Limb (tissue), 2 donors: ENCODE data around the gene EXOSC5.
"Not testable (repeated sequence)": the region's sequence is repeated elsewhere in the genome, so short reads cannot be mapped to it uniquely, and the experiment has no call there.

ENCODE experiments used
- DNase-seq, 2 donors: peaks; one replicate each; pipeline ENCODE4 v3.0.0-alpha.2; 2016; ENCODE audit errors: extremely low spot score in 2 of 2

Gene EXOSC5

DNA sequence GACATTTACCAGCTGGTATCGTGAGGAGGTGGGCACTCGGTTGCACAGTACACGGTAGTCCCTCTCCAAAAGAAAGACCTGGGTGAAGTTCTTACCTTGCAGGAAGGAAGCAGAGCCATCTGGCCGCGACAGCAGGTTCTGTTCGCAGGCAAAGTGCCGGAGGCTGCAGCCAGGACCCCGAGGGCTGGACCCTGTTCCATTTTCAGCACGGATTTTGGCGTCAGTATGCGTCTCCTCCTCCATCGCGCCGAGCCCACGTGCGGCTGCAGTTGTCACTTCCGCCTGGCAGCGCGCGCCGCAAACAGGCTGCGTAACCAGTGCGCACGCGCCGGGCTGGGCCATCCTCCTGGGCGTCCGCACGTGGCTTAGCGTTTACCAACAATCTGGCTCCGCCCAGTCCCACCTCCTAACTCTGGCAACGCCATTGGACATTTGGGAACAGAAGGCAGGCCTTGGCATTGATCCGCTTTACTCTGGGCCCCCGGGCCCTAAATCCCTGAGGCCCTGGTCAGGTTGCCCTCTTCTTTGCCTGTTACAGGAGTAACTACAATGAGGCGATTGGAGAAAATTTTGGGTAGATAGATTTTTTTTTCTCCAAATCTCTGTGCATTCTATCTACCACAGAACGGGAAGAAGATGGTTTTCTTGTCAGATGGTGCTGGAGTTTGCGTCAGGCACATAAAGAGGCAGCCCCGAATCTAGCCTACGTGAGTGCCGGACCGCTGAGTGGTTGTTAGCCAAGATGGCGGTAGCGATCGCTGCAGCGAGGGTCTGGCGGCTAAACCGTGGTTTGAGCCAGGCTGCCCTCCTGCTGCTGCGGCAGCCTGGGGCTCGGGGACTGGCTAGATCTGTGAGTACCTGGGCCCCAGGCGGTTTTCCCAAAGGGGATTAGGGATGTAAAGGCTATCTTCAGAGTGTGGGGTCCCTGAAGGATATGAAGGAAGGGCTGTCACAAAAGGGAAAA lies at the start of gene EXOSC5, which contains the start of gene BCKDHA:
Gene EXOSC5, minus strand, starts transcription at position 274 of the 964 bp plus-strand sequence. Its CDS starts 31 bp downstream, at position 243.
Gene BCKDHA, plus strand, starts transcription at position 733 of the 964 bp plus-strand sequence. Its CDS starts 10 bp downstream, at position 743.
- peak; percentile 98 to 100 for DNase-seq

DNA sequence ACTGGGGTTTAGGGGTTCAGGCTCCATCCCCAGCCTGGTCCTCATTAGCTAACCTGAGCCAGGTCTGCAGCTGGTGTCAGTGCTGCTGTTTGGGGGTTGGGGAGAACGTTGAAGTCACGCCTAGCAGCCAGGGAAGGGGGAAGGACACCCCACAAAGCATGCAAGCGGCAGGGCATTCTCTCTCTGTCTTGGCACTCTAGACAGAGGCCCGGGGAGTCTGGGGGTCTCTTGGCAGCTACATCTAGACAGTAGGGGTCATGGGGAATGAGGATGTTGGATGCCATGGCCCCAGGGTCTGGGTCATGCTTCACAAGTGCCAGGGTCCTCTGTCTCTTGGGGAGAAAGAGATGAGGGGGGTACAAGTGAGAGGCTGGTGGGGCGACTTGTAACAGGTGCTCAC lies 48.4 kb upstream of the EXOSC5 start:
- DNase-seq, result no peak

DNA sequence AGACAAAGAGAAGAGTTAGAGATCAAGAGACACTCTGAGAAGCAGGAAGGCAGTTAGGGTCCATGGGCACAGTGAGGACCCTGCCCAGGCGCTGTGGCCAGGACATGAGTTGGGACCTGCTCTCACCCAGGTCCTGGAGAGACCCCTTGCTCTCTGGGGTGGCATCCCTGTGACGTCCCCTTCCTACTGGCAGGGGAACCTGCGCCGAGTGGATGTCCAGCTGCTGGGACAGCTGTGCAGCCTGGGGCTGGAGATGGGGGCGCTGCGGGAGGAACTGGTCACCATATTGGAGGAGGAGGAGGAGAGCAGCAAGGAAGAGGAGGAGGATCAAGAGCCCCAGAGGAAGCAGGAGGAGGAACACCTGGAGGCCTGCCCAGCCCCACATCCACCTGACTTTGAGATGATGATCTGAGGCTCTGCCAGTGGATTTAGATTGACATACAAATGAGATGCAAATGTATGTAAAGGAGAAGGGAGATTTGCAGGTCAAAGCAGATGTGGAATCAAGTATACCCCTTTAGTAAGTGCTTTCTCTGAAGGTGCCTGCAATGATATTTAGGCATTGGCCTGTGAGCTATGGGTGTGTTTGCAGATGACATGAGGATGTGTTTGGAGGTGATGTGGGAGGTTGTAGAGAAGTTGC lies 46.8 kb upstream of the EXOSC5 start:
- DNase-seq, result no peak

DNA sequence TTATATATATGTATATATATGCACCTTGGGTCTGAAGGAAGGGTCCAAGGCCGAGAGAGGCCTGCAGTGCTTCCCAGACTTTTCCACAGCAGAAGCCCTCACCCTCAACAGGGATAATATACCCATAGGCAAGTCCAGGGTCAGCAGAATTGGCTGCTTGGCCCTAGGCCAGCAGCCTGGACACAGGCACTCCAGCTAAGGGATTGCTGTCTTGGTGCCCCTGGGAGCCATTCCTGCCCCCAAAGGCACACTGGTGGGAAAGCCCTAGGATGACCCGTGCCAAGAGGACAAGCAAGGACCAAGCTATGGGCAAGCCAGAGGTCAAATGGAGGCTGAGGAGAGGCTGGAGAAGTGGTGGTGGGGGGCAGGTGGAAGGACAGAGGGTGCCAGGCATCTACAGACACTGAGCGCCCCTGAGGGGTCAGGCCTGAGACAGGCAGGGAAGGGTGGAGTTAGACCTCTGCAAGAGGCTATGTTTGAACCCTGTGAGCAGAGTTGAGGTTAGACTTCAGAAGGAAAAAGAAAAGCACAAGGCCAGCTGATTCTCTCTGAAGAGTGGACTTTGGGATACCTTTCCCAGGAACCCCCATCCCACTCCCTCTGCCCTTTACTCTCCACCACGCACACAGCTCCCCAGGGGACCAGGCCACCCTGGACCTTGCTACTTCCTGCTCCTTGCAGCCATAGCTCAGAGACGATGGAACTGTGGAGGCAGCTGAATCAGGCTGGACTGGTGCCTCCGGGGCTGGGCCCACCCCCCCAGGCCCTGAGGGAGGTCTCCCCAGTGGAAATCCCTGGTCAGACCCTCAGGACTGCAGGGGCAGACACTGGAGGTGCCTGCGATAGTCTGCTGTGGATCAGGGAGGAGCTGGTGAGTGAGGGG lies 45.6 kb upstream of the EXOSC5 start, which contains the start of gene ERICH4:
Gene ERICH4, plus strand, starts transcription at position 684 of the 883 bp plus-strand sequence. Its CDS starts 14 bp downstream, at position 698.
- no peak for DNase-seq

- no peak for DNase-seq
These were observed 44.3 kb upstream of the EXOSC5 start for GRCh38 chr19:41441321-41441945.

DNA sequence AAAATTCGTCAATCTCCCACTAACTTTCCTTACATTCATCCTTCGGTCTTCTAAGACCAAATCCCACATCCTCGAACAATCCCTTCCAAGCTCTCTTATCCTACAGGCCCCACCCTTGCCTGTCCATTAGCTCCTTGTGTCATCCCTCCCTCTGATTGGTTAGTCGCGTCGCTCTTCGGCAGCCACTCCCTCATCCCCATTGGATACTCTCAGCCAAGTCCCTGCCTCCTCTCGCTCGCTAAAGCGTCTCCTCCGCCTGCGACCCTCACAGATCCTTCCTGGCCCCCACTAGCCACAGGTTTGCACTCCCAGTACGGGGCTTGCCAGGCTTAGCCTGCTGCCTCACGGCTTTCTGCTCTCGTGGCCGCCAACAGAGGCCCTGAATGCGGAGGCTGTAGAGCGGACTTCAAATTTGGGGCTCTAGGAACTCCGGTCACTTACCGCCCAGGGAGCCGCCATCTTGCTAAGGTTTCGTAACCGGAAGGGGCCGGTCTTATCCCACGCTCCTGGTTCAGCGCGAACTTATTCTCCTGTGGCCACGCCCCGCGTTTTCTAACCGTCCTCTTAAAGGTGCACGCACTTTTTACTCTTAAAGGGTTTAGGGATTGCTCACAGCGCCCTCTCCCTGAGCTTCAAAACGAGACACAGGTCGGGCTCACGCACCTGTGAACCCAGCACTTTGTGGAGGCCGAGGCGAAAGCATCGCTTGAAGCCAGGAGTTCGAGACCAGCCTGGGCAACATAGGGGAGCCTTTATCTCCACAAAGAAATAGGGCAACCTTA lies 42.5 kb upstream of the EXOSC5 start, which contains the start of gene DMAC2:
Gene DMAC2, minus strand, starts transcription at position 472 of the 782 bp plus-strand sequence. Its CDS starts 13 bp downstream, at position 459.
- DNase-seq, result peak; percentile 94 to 98

DNA sequence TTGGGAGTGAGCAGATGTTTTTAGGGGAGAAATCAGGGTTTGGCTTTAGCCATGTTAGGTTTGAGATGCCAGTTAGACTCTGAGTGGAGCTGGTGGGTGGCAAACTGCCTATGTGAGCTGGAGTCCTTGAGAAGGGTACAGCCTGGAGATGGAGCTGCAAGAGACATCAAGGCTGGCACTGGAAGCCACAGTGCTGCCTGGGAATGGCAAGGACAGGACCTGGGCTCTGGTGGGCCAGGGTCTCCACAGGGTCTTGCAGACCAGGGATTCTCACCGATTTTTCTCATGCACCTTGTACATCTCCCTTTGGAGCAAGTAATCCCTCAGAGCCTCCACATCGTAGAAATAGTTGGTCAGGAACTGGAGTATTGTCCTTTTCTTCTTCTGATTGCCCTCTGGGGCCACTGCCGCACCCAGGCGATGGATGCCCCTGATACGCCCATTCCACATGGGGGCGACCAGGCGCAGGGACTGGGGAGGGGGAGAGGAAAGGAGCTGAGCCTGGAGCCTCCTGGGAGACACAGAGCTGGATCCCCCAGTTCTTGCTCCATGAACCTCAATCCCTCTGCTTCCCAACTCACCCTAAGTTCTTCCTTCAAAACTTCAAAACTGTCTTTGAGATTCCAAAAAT lies 40.9 kb upstream of the EXOSC5 start:
- DNase-seq, result no peak

- DNase-seq, result no peak
These were observed 39.5 kb upstream of the EXOSC5 start for GRCh38 chr19:41436674-41436951.

GRCh38 chr19:41435936-41436673 lies 38.9 kb upstream of the EXOSC5 start:
- DNase-seq, result no peak

- not testable (repeated sequence) for DNase-seq
These were observed 38.2 kb upstream of the EXOSC5 start for GRCh38 chr19:41435376-41435775.

GRCh38 chr19:41434450-41434849 lies 37.3 kb upstream of the EXOSC5 start:
- DNase-seq, result no peak

DNA sequence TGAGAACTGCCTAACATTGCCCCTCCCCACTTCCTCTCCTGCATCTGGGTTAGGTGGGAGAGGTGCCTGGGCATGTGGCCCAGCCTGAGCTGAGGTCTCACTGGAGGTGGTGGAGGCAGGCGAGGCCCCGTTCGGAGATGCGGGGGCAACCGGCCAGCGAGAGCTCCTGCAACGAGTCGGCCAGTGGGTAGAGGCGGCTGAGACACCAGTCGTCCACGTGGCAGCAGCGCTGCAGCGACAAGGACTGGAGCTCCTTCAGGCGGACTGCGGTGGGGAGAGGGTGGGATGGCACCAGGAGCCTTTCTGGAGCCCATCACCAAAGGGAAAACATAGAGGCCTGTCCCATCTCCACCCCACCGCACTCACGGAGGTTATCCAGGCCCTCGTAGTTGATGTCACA lies 36.0 kb upstream of the EXOSC5 start:
- DNase-seq, result no peak

GRCh38 chr19:41431426-41432386 lies 34.5 kb upstream of the EXOSC5 start:
- no peak for DNase-seq

DNA sequence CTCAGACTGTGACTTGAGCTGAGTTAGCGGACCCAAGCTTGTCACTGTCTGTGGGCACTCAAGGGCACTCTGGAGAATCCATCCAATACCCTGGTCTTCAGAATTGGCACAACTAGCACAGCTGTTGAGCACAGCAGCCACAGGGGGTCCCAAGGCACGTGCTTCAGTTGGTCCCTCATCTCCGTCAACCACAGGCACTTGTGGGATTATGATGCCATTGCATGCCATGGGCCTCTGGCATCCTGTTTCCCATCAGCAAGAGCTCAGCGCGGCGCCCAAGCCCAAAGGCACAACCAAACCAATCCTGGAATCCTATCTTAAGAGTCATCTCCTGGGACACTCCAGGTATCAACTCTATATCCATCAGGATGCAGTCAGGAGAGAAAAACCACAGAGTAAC lies 33.8 kb upstream of the EXOSC5 start:
- DNase-seq, result no peak

DNA sequence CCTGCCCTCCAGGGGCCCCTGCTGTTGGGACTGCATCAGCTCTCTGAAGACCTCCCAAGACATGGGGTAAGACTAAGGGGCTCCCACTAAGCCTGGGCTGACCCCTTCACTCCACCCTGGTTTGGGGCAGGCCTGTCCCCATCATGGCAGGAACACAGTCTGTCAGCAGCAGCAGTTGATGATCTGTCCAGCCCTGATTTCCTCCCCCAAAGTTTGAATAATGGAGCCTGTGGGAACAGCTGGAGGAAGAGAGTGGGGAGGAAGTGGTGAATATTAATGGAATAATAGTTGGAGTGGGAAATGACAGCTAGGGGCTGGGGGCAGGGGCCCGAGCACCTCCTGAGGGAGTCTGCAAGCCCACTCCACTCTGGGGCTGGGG lies 31.3 kb upstream of the EXOSC5 start:
- no peak for DNase-seq

DNA sequence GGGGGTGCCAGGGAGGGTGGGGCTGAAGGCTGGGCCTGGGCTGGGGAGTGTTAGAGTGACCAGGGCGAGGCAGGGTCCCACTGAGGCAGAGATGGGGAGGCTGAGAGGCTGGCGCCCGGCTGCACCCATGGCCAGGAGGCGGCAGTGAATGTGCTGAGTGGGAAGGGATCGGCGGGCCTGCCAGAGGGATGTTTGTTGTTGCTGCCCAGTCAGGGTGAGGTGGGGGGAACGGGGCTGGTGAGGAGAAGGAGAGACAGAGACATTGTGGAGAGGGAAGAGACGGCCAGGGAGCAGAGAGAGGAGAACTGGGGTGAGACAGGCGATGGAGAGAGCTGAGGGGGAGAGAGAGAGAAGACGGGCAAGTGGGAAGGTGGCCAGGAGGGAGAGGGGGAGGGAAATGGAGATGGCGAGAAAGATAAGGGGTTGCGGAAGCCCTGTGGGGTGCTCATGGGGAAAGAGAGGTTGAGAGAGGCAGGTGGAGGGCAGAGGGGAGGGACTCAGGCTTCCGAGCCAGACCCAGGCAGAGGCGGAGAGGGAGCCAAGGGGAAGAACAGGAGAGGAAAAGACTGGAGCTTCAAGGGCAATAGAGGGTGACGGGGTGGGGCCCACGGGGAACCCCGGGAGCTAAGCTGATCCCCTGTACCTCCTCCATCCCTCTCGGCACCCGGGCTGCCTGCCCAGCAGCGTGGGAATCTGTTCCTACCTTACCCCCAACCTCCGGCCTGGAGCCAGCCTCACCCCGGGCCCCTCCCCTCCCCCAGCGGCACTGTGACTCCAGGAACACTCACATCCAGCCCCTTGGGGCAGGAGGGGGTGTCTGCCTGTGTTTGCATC lies 30.7 kb upstream of the EXOSC5 start:
- DNase-seq, result no peak
